GM18526 (cell line): ENCODE data around the gene POP5.

Experiments used
- POLR2A ChIP-seq: IDR thresholded peaks from 3 replicates; pipeline ENCODE4 v1.6.1; 2011; ENCODE audit not compliant: insufficient read length; ENCODE audit errors: extremely low read depth

Gene POP5

GRCh38 chr12:120528861-120529525, 52.2 kb downstream of the POP5 start, which contains the start of gene COQ5:
COQ5 (minus strand) TSS chr12:120529158; CDS start chr12:120529141, 17 bp downstream.
- TF ChIP-seq POLR2A: peak; percentile 89
